Endothelial cell of umbilical vein (primary cell): Measurements from ENCODE around the gene TARBP2. TPM values are rescaled to one million over a fixed set of nuclear protein-coding genes. Genes with fewer than 3 reads are reported as not detected.

Source experiments
- BruUV-seq: library from RNA; stranded (reverse); fragments of 400-500 nt; replicated peaks from 2 replicates; lab custom pipeline; 2021; lab: Mats Ljungman, UMichigan
- CTCF ChIA-PET: fragments of 300-600, 350-600 bp; sonication (Branson Sonifier 250); formaldehyde crosslinking; loops from one replicate; lab custom pipeline; 2021; ENCODE audit warnings: antibody characterized with exemption, inconsistent platforms; lab: Charles Lee
- POLR2A ChIA-PET: fragments of 300-600, 350-600 bp; sonication (Branson Sonifier 250); formaldehyde crosslinking; loops from one replicate; lab custom pipeline; 2021; ENCODE audit warnings: antibody characterized with exemption, inconsistent platforms; lab: Charles Lee
- DNase-seq: peaks from one replicate; pipeline ENCODE4 v3.0.0-alpha.2; 2011; ENCODE audit warnings: low read depth, low spot score
- FAIRE-seq: peaks from 2 replicates; lab custom pipeline; 2011; peaks lifted over from hg19 to GRCh38; lab: Jason Lieb, UNC
- H2AFZ ChIP-seq: 2 replicates; pipeline ENCODE4 v1.6.0; 2012; ENCODE audit warnings: low read depth, low read length, control low read depth, inconsistent platforms
- H3K27ac ChIP-seq: 2 replicates; pipeline ENCODE4 v1.5.1; 2011; ENCODE audit warnings: low read depth, mild to moderate bottlenecking, control low read depth, low read length, moderate library complexity; ENCODE audit not compliant: insufficient read depth
- H3K27me3 ChIP-seq, 2 experiments: 2 replicates each; pipeline versions ENCODE4 v1.6.0 to v1.6.1; 2011; ENCODE audit warnings: low read length in 2 of 2, mixed read lengths in 1 of 2; ENCODE audit not compliant: control insufficient read depth in 2 of 2, insufficient read depth in 2 of 2
- H3K36me3 ChIP-seq, 2 experiments: 2 replicates in 1 of 2; 3 replicates in 1 of 2; pipeline ENCODE4 v1.5.1; 2011; ENCODE audit warnings: low read length in 2 of 2, mild to moderate bottlenecking in 1 of 2, moderate library complexity in 1 of 2; ENCODE audit not compliant: control insufficient read depth in 2 of 2, insufficient read depth in 2 of 2; ENCODE audit errors: extremely low read depth in 1 of 2
- H3K4me1 ChIP-seq: 3 replicates; pipeline ENCODE4 v1.5.1; 2011; ENCODE audit warnings: mild to moderate bottlenecking, low read length; ENCODE audit not compliant: control insufficient read depth, insufficient read depth; ENCODE audit errors: extremely low read depth
- H3K4me2 ChIP-seq: 2 replicates; pipeline ENCODE4 v1.6.1; 2011; ENCODE audit warnings: low read length, control low read depth, mixed read lengths; ENCODE audit not compliant: insufficient read depth
- H3K4me3 ChIP-seq, 3 experiments: fragments of 200-600 bp in 1 of 3; sonication (generic), shearing (Covaris generic) in 1 of 3; replicated peaks in 1 of 3; 2 replicates each; pipeline ENCODE4 v1.5.1; 2011 to 2016; ENCODE audit warnings: control low read depth in 3 of 3, low read length in 3 of 3, mild to moderate bottlenecking in 2 of 3, inconsistent platforms in 1 of 3, low read depth in 1 of 3, moderate library complexity in 1 of 3; ENCODE audit not compliant: insufficient read depth in 1 of 3
- H3K79me2 ChIP-seq: 2 replicates; pipeline ENCODE4 v1.6.0; 2012; ENCODE audit warnings: low read length, inconsistent platforms; ENCODE audit not compliant: control insufficient read depth, insufficient read depth
- H3K9ac ChIP-seq: replicated peaks from 2 replicates; pipeline ENCODE3; 2011; ENCODE audit warnings: low read length, control low read depth; ENCODE audit not compliant: insufficient read depth; ENCODE audit errors: extremely low read depth
- H3K9me1 ChIP-seq: replicated peaks from 3 replicates; pipeline ENCODE4 v1.6.0; 2011; ENCODE audit warnings: mild to moderate bottlenecking, low read length; ENCODE audit not compliant: control insufficient read depth, insufficient read depth; ENCODE audit errors: extremely low read depth
- H3K9me3 ChIP-seq: replicated peaks from 2 replicates; pipeline ENCODE4 v1.5.1; 2012; ENCODE audit warnings: low read length, inconsistent platforms; ENCODE audit not compliant: control insufficient read depth, insufficient read depth
- H4K20me1 ChIP-seq: replicated peaks from 2 replicates; pipeline ENCODE3; 2011; ENCODE audit warnings: mild to moderate bottlenecking, low read length; ENCODE audit not compliant: control insufficient read depth, insufficient read depth; ENCODE audit errors: extremely low read depth
- CTCF ChIP-seq, 2 donors: IDR thresholded peaks; 1 replicate in 1 of 2; 2 replicates in 1 of 2; pipeline ENCODE4 v1.5.1; 2011; ENCODE audit warnings: low read length in 2 of 2, mild to moderate bottlenecking in 2 of 2, moderate library complexity in 2 of 2, control low read depth in 1 of 2, inconsistent platforms in 1 of 2, low read depth in 1 of 2; ENCODE audit not compliant: insufficient read depth in 1 of 2; ENCODE audit errors: extremely low read depth in 1 of 2
- EZH2 ChIP-seq: IDR thresholded peaks from 2 replicates; pipeline ENCODE4 v1.6.1; 2012; ENCODE audit warnings: borderline replicate concordance, low read depth, mild to moderate bottlenecking, moderate library complexity, low read length, inconsistent platforms; ENCODE audit not compliant: severe bottlenecking
- FOS ChIP-seq: IDR thresholded peaks from 2 replicates; pipeline ENCODE4 v1.6.1; 2011; ENCODE audit warnings: mild to moderate bottlenecking, low read length, moderate library complexity, borderline replicate concordance; ENCODE audit not compliant: insufficient read depth
- GATA2 ChIP-seq: IDR thresholded peaks from 2 replicates; pipeline ENCODE4 v1.7.0; 2011; ENCODE audit warnings: low read depth, mild to moderate bottlenecking, moderate library complexity, mixed read lengths, low read length; ENCODE audit not compliant: insufficient read length, insufficient read depth
- JUN ChIP-seq: IDR thresholded peaks from 2 replicates; pipeline ENCODE4 v1.6.1; 2011; ENCODE audit warnings: borderline replicate concordance, low read depth; ENCODE audit not compliant: insufficient read length, insufficient read depth
- MAX ChIP-seq: IDR thresholded peaks from 2 replicates; pipeline ENCODE4 v1.6.1; 2011; ENCODE audit not compliant: insufficient read depth, insufficient read length
- MYC ChIP-seq: IDR thresholded peaks from one replicate; pipeline ENCODE4 v1.6.1; 2011; ENCODE audit warnings: mild to moderate bottlenecking, low read depth, low read length
- POLR2A ChIP-seq: IDR thresholded peaks from 2 replicates; pipeline ENCODE4 v1.6.1; 2012; ENCODE audit warnings: low read depth, mild to moderate bottlenecking, control low read depth, low read length
- POLR2AphosphoS5 ChIP-seq: IDR thresholded peaks from 2 replicates; pipeline ENCODE4 v1.6.1; 2012; ENCODE audit warnings: low read depth, mild to moderate bottlenecking, control low read depth, low read length, moderate library complexity; ENCODE audit not compliant: insufficient read depth
- dilution Hi-C: fragments of 300-500 bp; cut with MboI; formaldehyde crosslinking; loops from one replicate; pipeline ENCODE4 v1.15.0; 2019; ENCODE audit warnings: low sequenced_read_pairs; ENCODE audit not compliant: extremely low pct_ligation_motif_present
- intact Hi-C: fragments of 100-400 bp; cut with micrococcal nuclease; formaldehyde crosslinking; loops from one replicate; pipeline ENCODE4 v1.10.0; 2022
- polyA plus RNA-seq, 4 experiments: library from polyadenylated mRNA; depleted of rRNA in 3 of 4; stranded (reverse) in 3 of 4; unstranded in 1 of 4; fragments of >200 nt; gene quantifications; 2 replicates each; pipeline versions ENCODE4 v1.2.1 to v1.2.3, GENCODE V29; 2011 to 2012; ENCODE audit warnings: missing spikeins in 1 of 4
- total RNA-seq: library from RNA; stranded (reverse); gene quantifications from 2 replicates; pipeline ENCODE4 v1.2.3, GENCODE V29; 2021

TARBP2 gene
- total and polyA plus RNA-seq, 2 donors (not counting 3 experiments of a cell fraction or from before 2014, with no cell fraction given): 57.2 to 82.8 TPM

- no peaks in the 10 kb centered on the region for H3K9me1 ChIP-seq
- no peak overlapping the region for H3K27ac ChIP-seq
- FAIRE-seq (no peak), DNase-seq (no peak)
- CTCF ChIA-PET: interaction anchor here (1.3 to 1.7 kb wide), 2 partner anchors 13 to 146 kb away, joined by 5 read pairs; partner anchors contain the start of gene ATP5MC2
- H3K36me3 ChIP-seq: peaks cover 27 to 30% of the 10 kb centered on the region in 2 experiments
- no peak overlapping the region for H2AFZ ChIP-seq
- no peak overlapping the region for H3K9ac ChIP-seq
- no peaks in the 10 kb centered on the region for H3K9me3 ChIP-seq
- no peaks in the 10 kb centered on the region for H3K27me3 ChIP-seq
- no peaks in the 10 kb centered on the region for H4K20me1 ChIP-seq
- dilution Hi-C loops: no loop called here
- intact Hi-C loops: no loop called here
- H3K4me3 ChIP-seq: no peak overlapping the region
- H3K4me1 ChIP-seq: no peaks in the 10 kb centered on the region
- BruUV-seq: no TSS peak
- TF ChIP-seq CTCF (IDR thresholded peaks at IDR 0.05; ENCODE audit: extremely low read depth in 1 of 2, insufficient read depth in 1 of 2, low read depth in 1 of 2, low read length in 2 of 2) (no peak), GATA2 (no peak), FOS (no peak), MAX (no peak), MYC (no peak), POLR2AphosphoS5 (no peak), JUN (no peak), POLR2A (no peak), EZH2 (no peak)
- no peak overlapping the region for H3K4me2 ChIP-seq
- POLR2A ChIA-PET: no interaction called here
- no peaks in the 10 kb centered on the region for H3K79me2 ChIP-seq
These were observed 29.0 kb downstream of the TARBP2 start for GRCh38 chr12:53530061-53530460.
